H54 (cell line): ENCODE data around the gene TIAM1.

Experiments
- DNase-seq: peaks from one replicate; pipeline ENCODE4 v3.0.0; 2011; ENCODE audit warnings: low spot score, mixed read lengths; ENCODE audit not compliant: insufficient read length
- FAIRE-seq: peaks from 3 replicates; lab custom pipeline; 2011; peaks lifted over from hg19 to GRCh38; lab: Jason Lieb, UNC
- POLR2A ChIP-seq: IDR thresholded peaks from 2 replicates; pipeline ENCODE4 v1.6.1; 2011; ENCODE audit warnings: low read depth, mild to moderate bottlenecking, low read length

Gene TIAM1

GRCh38 chr21:31128234-31128633 lies 215.8 kb downstream of the TIAM1 start:
- TF ChIP-seq POLR2A: no peak
- FAIRE-seq (no peak), DNase-seq (no peak)

GRCh38 chr21:31124010-31124409 lies 220.1 kb downstream of the TIAM1 start:
- no peak for TF ChIP-seq POLR2A
- FAIRE-seq (no peak), DNase-seq (no peak)

GRCh38 chr21:31119199-31119598 lies 224.9 kb downstream of the TIAM1 start:
- DNase-seq: no peak
- no peak for FAIRE-seq
- no peak for TF ChIP-seq POLR2A

DNA sequence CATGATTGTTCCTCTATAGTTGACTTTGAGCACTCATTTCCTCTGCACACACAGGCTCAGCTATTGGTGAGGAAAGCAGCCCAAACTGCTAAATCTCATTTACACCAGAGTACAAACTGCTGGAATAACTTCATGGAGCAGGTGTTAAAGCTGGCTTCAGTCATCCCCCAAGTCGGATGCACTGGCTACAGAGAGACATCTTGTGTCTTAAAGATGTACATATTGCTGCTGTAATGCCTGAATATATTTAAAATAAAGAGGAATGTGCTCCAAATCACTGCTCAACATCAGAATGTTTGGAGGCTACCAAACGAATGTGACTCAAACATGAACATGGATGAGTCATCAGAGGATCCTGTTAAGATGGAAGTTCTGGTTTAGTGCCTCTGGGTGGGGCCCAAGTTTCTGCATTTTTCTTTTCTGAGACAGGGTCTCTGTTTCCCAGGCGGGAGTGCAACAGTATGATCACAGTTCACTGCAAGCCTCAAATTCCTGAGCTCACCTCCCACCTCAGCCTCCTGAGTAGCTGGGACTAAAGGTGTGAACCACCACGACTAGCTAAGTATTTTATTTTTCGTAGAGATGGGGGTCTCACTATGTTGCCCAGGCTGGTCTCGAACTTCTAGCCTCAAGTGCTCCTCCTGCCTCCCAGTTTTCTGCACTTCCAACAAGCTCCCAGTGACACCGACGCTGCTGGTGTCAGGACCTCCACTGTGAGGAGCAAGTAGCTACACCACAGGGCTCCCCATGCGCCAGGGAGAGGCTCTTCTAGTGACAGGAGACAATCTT lies 226.7 kb downstream of the TIAM1 start:
- FAIRE-seq: no peak
- peak; percentile 76 for DNase-seq

DNA sequence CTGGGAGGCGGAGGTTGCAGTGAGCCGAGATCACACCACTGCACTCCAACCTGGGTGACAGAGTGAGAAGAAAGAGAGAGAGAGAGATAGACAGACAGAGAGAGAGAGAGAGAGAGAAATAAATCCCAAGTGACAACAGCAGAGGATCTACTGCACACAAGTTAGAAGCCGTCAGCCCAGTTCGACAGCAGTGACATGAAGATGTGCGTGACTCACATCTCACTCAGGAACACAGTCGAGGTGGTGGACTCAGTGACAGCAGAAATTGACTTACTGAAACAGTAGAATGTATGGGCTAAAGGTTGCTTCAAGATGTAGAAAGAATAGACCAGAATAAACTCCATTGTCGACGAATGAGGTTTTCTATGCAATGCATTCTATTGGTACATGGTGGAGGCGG lies 228.8 kb downstream of the TIAM1 start:
- TF ChIP-seq POLR2A: no peak
- FAIRE-seq: no peak
- DNase-seq: no peak

More for the DNA sequence above, 226.7 kb downstream of the TIAM1 start:
- no peak for TF ChIP-seq POLR2A

GRCh38 chr21:31111093-31111492 lies 233.0 kb downstream of the TIAM1 start:
- TF ChIP-seq POLR2A: no peak
- FAIRE-seq: no peak

DNA sequence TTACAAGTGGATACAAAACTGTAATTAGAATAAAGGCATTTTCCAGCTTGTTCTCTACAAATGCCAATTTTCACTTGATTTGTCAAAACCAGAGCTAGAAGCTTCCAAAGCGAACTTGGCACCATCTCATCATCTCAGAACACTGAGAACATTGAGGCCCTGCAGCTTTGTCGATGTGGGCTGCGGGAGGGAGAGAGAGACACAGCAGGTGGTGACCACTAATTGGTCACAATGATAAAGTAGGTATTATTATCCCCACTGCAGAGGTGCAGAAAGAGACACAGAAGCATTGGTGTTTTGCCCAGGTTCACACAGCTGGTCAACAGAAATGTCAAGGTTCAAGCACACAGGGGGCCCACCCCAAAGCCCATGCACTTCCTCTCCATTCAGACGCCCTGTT lies 233.6 kb downstream of the TIAM1 start:
- FAIRE-seq (no peak), DNase-seq (no peak)
- no peak for TF ChIP-seq POLR2A

More at GRCh38 chr21:31111093-31111492, 233.0 kb downstream of the TIAM1 start:
- no peak for DNase-seq

GRCh38 chr21:31107871-31108270 lies 236.2 kb downstream of the TIAM1 start:
- no peak for TF ChIP-seq POLR2A
- FAIRE-seq: no peak
- DNase-seq: no peak

DNA sequence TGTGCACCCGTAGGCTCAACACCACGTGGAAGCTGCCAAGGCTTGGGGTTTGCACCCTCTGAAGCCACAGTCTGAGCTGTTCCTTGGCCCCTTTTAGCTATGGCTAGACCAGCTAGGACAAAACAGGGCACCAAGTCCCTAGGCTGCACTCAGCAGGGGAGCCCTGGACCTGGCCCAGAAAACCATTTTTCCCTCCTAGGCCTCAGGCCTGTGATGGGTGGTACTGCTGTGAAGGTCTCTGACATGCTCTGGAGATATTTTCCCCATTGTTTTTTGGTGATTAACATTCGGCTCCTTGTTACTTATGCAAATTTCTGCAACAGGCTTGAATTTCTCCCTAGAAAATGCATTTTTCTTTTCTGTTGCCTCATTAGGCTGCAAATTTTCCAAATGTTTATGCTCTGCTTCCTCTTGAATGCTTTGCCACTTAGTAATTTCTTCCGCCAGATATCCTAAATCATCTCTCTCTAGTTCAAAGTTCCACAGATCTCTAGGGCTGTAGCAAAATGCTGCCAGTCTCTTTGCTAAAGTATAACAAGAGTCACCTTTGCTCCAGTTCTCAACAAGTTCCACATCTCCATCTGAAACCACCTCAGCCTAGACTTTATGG lies 236.8 kb downstream of the TIAM1 start:
- no peak for FAIRE-seq
- no peak for DNase-seq
- TF ChIP-seq POLR2A: no peak

- FAIRE-seq (no peak), DNase-seq (no peak)
- TF ChIP-seq POLR2A: no peak
Measured at GRCh38 chr21:31103571-31104265, 240.3 kb downstream of the TIAM1 start.

- FAIRE-seq: no peak
- no peak for DNase-seq
- TF ChIP-seq POLR2A: no peak
Measured at GRCh38 chr21:31103163-31103562, 240.9 kb downstream of the TIAM1 start.

GRCh38 chr21:31099122-31099521 lies 244.9 kb downstream of the TIAM1 start:
- no peak for TF ChIP-seq POLR2A
- DNase-seq (no peak), FAIRE-seq (no peak)

GRCh38 chr21:31098576-31099005 lies 245.5 kb downstream of the TIAM1 start:
- peak; percentile 60 for DNase-seq
- no peak for TF ChIP-seq POLR2A
- peak; percentile 62 for FAIRE-seq
